H1 (cell line): Measurements from ENCODE around the gene CYP39A1. TPM values are rescaled to one million over a fixed set of nuclear protein-coding genes. Genes with fewer than 3 reads are reported as not detected.

Experiments used
- CTCF ChIA-PET: fragments of 300-600 bp; sonication (Branson Sonifier 250); formaldehyde crosslinking; loops from one replicate; lab custom pipeline; 2021; ENCODE audit not compliant: partially characterized antibody; lab: Charles Lee
- POLR2A ChIA-PET: fragments of 300-600 bp; sonication (Branson Sonifier 250); formaldehyde crosslinking; loops from one replicate; lab custom pipeline; 2021; ENCODE audit warnings: inconsistent platforms; ENCODE audit not compliant: partially characterized antibody; lab: Charles Lee
- DNase-seq, 2 experiments: peaks; one replicate each; pipeline versions ENCODE4 v3.0.0 to v3.0.0-alpha.2; 2010 to 2022; ENCODE audit warnings: low spot score in 2 of 2, low read depth in 1 of 2, mixed read lengths in 1 of 2
- FAIRE-seq: peaks from 2 replicates; lab custom pipeline; 2011; peaks lifted over from hg19 to GRCh38; lab: Jason Lieb, UNC
- H2AFZ ChIP-seq: 2 replicates; pipeline ENCODE4 v1.8.1; 2012; ENCODE audit warnings: low read length, inconsistent platforms
- H2AK5ac ChIP-seq: 2 replicates; pipeline ENCODE4 v1.6.1; 2013; ENCODE audit warnings: low read depth, low read length
- H2BK120ac ChIP-seq: replicated peaks from 2 replicates; pipeline ENCODE3; 2013; ENCODE audit warnings: low read depth, low read length, inconsistent platforms
- H2BK12ac ChIP-seq: 2 replicates; pipeline ENCODE4 v1.6.1; 2013; ENCODE audit warnings: low read depth, low read length
- H2BK15ac ChIP-seq: 2 replicates; pipeline ENCODE4 v1.6.1; 2013; ENCODE audit warnings: low read length
- H2BK20ac ChIP-seq: 2 replicates; pipeline ENCODE4 v1.6.1; 2013; ENCODE audit warnings: low read length
- H2BK5ac ChIP-seq: 2 replicates; pipeline ENCODE4 v1.6.1; 2013; ENCODE audit warnings: low read depth, low read length
- H3K14ac ChIP-seq: 2 replicates; pipeline ENCODE4 v1.6.1; 2013; ENCODE audit warnings: inconsistent platforms; ENCODE audit not compliant: insufficient read length
- H3K18ac ChIP-seq: 2 replicates; pipeline ENCODE4 v1.6.1; 2013; ENCODE audit warnings: low read length; ENCODE audit errors: extremely low read depth
- H3K23ac ChIP-seq: 2 replicates; pipeline ENCODE4 v1.6.1; 2013; ENCODE audit warnings: inconsistent platforms; ENCODE audit not compliant: insufficient read length
- H3K23me2 ChIP-seq: 2 replicates; pipeline ENCODE4 v1.6.1; 2013; ENCODE audit warnings: low read depth, low read length
- H3K27ac ChIP-seq: 2 replicates; pipeline ENCODE4 v1.6.1; 2011; ENCODE audit warnings: low read depth, low read length, inconsistent platforms
- H3K27me3 ChIP-seq, 4 experiments: replicated peaks in 1 of 4; 1 replicate in 1 of 4; 2 replicates in 3 of 4; pipeline versions ENCODE4 v1.6.1 to v1.8.1; 2011 to 2013; ENCODE audit warnings: low read length in 3 of 4, mild to moderate bottlenecking in 3 of 4, inconsistent platforms in 2 of 4, mixed read lengths in 2 of 4, moderate library complexity in 1 of 4; ENCODE audit not compliant: control insufficient read depth in 3 of 4, insufficient read depth in 3 of 4; ENCODE audit errors: extremely low read depth in 1 of 4
- H3K36me3 ChIP-seq, 4 experiments: 2 replicates each; pipeline versions ENCODE4 v1.6.1 to v1.8.1; 2011 to 2013; ENCODE audit warnings: mild to moderate bottlenecking in 4 of 4, low read length in 3 of 4, moderate library complexity in 2 of 4, control low read depth in 1 of 4, inconsistent platforms in 1 of 4; ENCODE audit not compliant: insufficient read depth in 4 of 4, control insufficient read depth in 2 of 4
- H3K4ac ChIP-seq: replicated peaks from 2 replicates; pipeline ENCODE3; 2013; ENCODE audit warnings: low read length, low read depth, mixed read lengths, inconsistent platforms; ENCODE audit not compliant: insufficient read length
- H3K4me1 ChIP-seq, 4 experiments: replicated peaks in 1 of 4; 1 replicate in 1 of 4; 2 replicates in 3 of 4; pipeline versions ENCODE4 v1.6.1 to v1.8.1; 2011 to 2013; ENCODE audit warnings: low read length in 3 of 4, inconsistent platforms in 2 of 4, mixed read lengths in 1 of 4; ENCODE audit not compliant: insufficient read depth in 4 of 4, control insufficient read depth in 3 of 4
- H3K4me2 ChIP-seq, 2 experiments: 2 replicates each; pipeline versions ENCODE4 v1.6.1 to v1.8.1; 2011 to 2013; ENCODE audit warnings: low read depth in 2 of 2, low read length in 2 of 2, control low read depth in 1 of 2, inconsistent platforms in 1 of 2, mild to moderate bottlenecking in 1 of 2; ENCODE audit not compliant: insufficient read depth in 1 of 2
- H3K4me3 ChIP-seq, 4 experiments: fragments of 200-600, 300-600 bp in 1 of 4; sonication (generic), shearing (Covaris generic), sonication (Bioruptor Twin) in 1 of 4; 2 replicates each; pipeline versions ENCODE4 v1.5.1 to v1.8.1; 2011 to 2016; ENCODE audit warnings: low read length in 4 of 4, low read depth in 3 of 4, control low read depth in 2 of 4, inconsistent platforms in 2 of 4, mild to moderate bottlenecking in 2 of 4, mixed read lengths in 1 of 4, moderate library complexity in 1 of 4; ENCODE audit not compliant: insufficient read depth in 2 of 4; ENCODE audit errors: extremely low read depth in 1 of 4
- H3K56ac ChIP-seq: replicated peaks from 2 replicates; pipeline ENCODE3; 2013; ENCODE audit warnings: low read depth, mild to moderate bottlenecking, mixed read lengths, low read length, inconsistent platforms; ENCODE audit not compliant: insufficient read length
- H3K79me1 ChIP-seq: 2 replicates; pipeline ENCODE4 v1.6.1; 2013; ENCODE audit warnings: low read depth, low read length, control low read depth
- H3K79me2 ChIP-seq, 2 experiments: 2 replicates each; pipeline versions ENCODE4 v1.6.1 to v1.8.1; 2012 to 2013; ENCODE audit warnings: low read length in 2 of 2, mild to moderate bottlenecking in 2 of 2, inconsistent platforms in 1 of 2; ENCODE audit not compliant: insufficient read depth in 2 of 2, control insufficient read depth in 1 of 2
- H3K9ac ChIP-seq, 4 experiments: replicated peaks in 1 of 4; 1 replicate in 1 of 4; 2 replicates in 3 of 4; pipeline versions ENCODE4 v1.6.1 to v1.8.1; 2011 to 2013; ENCODE audit warnings: low read depth in 3 of 4, low read length in 3 of 4, control low read depth in 2 of 4, mild to moderate bottlenecking in 2 of 4, moderate library complexity in 2 of 4, inconsistent platforms in 1 of 4; ENCODE audit errors: extremely low read depth in 1 of 4
- H3K9me3 ChIP-seq, 2 experiments: 2 replicates each; pipeline versions ENCODE4 v1.6.1 to v1.8.1; 2012 to 2013; ENCODE audit warnings: mild to moderate bottlenecking in 2 of 2, moderate library complexity in 2 of 2, control low read depth in 1 of 2, inconsistent platforms in 1 of 2, low read depth in 1 of 2, low read length in 1 of 2, mixed read lengths in 1 of 2; ENCODE audit not compliant: insufficient read depth in 2 of 2
- H4K20me1 ChIP-seq, 2 experiments: replicated peaks in 1 of 2; 2 replicates each; pipeline versions ENCODE3 to v1.8.1; 2011 to 2013; ENCODE audit warnings: inconsistent platforms in 2 of 2, low read length in 2 of 2, mild to moderate bottlenecking in 1 of 2; ENCODE audit not compliant: insufficient read depth in 2 of 2, control insufficient read depth in 1 of 2
- H4K5ac ChIP-seq: 2 replicates; pipeline ENCODE4 v1.6.1; 2013; ENCODE audit warnings: low read length, low read depth, mixed read lengths, inconsistent platforms; ENCODE audit not compliant: insufficient read length
- H4K8ac ChIP-seq: 2 replicates; pipeline ENCODE4 v1.8.0; 2013; ENCODE audit warnings: mild to moderate bottlenecking, moderate library complexity, low read length, inconsistent platforms; ENCODE audit not compliant: insufficient read depth; ENCODE audit errors: extremely low read depth
- H4K91ac ChIP-seq: replicated peaks from 2 replicates; pipeline ENCODE3; 2013; ENCODE audit warnings: low read length, mixed read lengths, inconsistent platforms; ENCODE audit not compliant: insufficient read length
- BRCA1 ChIP-seq: IDR thresholded peaks from 2 replicates; pipeline ENCODE4 v1.6.1; 2012; ENCODE audit warnings: low read depth, low read length, improper control_type of control experiment
- CHD1 ChIP-seq: IDR thresholded peaks from 2 replicates; pipeline ENCODE4 v1.6.1; 2012; ENCODE audit warnings: low read depth, low read length, improper control_type of control experiment
- CTCF ChIP-seq, 3 experiments: IDR thresholded peaks; 1 replicate in 2 of 3; 2 replicates in 1 of 3; pipeline versions ENCODE4 v1.5.1 to v1.6.1; 2011; ENCODE audit warnings: low read length in 3 of 3, mild to moderate bottlenecking in 3 of 3, inconsistent platforms in 2 of 3, low read depth in 1 of 3, moderate library complexity in 1 of 3; ENCODE audit not compliant: insufficient read depth in 1 of 3; ENCODE audit errors: control extremely low read depth in 1 of 3
- EGR1 ChIP-seq: IDR thresholded peaks from 2 replicates; pipeline ENCODE4 v1.6.1; 2011; ENCODE audit warnings: low read depth, low read length, borderline replicate concordance
- EP300 ChIP-seq, 2 experiments: IDR thresholded peaks; 1 replicate in 1 of 2; 2 replicates in 1 of 2; pipeline ENCODE4 v1.6.1; 2011 to 2012; ENCODE audit warnings: low read depth in 2 of 2, low read length in 2 of 2, mild to moderate bottlenecking in 2 of 2, borderline replicate concordance in 1 of 2, inconsistent platforms in 1 of 2, moderate library complexity in 1 of 2
- EZH2 ChIP-seq: fragments of 200-600 bp; sonication (generic); IDR thresholded peaks from 2 replicates; pipeline ENCODE4 v1.7.1; 2012; ENCODE audit warnings: low read depth, mild to moderate bottlenecking, moderate library complexity, low read length, inconsistent platforms; ENCODE audit not compliant: severe bottlenecking
- RNF2 ChIP-seq: fragments of 200-900, 300-1000 bp; sonication (generic); IDR thresholded peaks from 2 replicates; pipeline ENCODE4 v1.7.1; 2016; ENCODE audit warnings: borderline replicate concordance, low read depth, mild to moderate bottlenecking, antibody characterized with exemption, low read length; ENCODE audit not compliant: poor library complexity, severe bottlenecking; ENCODE audit errors: missing control alignments
- SP1 ChIP-seq: IDR thresholded peaks from 2 replicates; pipeline ENCODE4 v1.6.1; 2011; ENCODE audit warnings: low read depth, low read length
- WGBS, 2 experiments: shearing (Covaris generic) in 1 of 2; methylation state at CpG; one replicate each; pipeline versions ENCODE4 v1.1.6 to v1.1.7; 2013 to 2015; ENCODE audit warnings: low lambda C conversion rate in 2 of 2, mixed read lengths in 2 of 2, inconsistent platforms in 1 of 2, low coverage in 1 of 2, missing lambda C conversion rate in 1 of 2; ENCODE audit not compliant: insufficient replicate concordance in 2 of 2, insufficient coverage in 1 of 2, insufficient read length in 1 of 2; ENCODE audit errors: extremely low coverage in 1 of 2, missing lambda C conversion rate in 1 of 2; 5-methylcytosine and 5-hydroxymethylcytosine counted together
- polyA plus RNA-seq, 7 experiments: library from polyadenylated mRNA; depleted of rRNA in 3 of 7; stranded (reverse) in 5 of 7; unstranded in 2 of 7; fragments of >200 nt in 5 of 7; fragments of 200-250 nt in 2 of 7; gene quantifications; 1 replicate in 5 of 7; 2 replicates in 1 of 7; 4 replicates in 1 of 7; pipeline versions ENCODE4 v1.2.1 to v1.2.3, GENCODE V29; 2011 to 2013; ENCODE audit warnings: missing spikeins in 2 of 7, mixed read lengths in 2 of 7
- total RNA-seq: library from RNA; stranded (reverse); fragmentation: NEBNext Ultra II Directional; extraction: Animal tissue kit (Norgen Biotek cat#: 25700); gene quantifications from 2 replicates; pipeline ENCODE4 v1.2.1, GENCODE V29; 2021

Gene CYP39A1
- total and polyA plus RNA-seq, 2 of the 8 experiments (the other 6 are each of a cell fraction or from before 2014, with no cell fraction given): 0.71 to 2.4 TPM

GRCh38 chr6:46502486-46503119 lies 150.0 kb downstream of the CYP39A1 start:
- Histone ChIP-seq H3K18ac (no peak overlapping the region), H2BK5ac (no peak overlapping the region), H4K20me1 (no peaks in the 10 kb centered on the region), H4K8ac (no peak overlapping the region), H3K79me2 (no peaks in the 10 kb centered on the region), H3K79me1 (no peaks in the 10 kb centered on the region), H2AK5ac (no peak overlapping the region), H3K9ac (no peak overlapping the region), H3K9me3 (no peaks in the 10 kb centered on the region), H3K36me3 (no peaks in the 10 kb centered on the region), H3K4ac (no peak overlapping the region), H2BK20ac (no peak overlapping the region), H2BK120ac (no peak overlapping the region), H3K4me1 (no peaks in the 10 kb centered on the region), H3K14ac (no peak overlapping the region), H3K27ac (no peak overlapping the region), H2BK15ac (no peak overlapping the region), H3K27me3 (no peaks in the 10 kb centered on the region), H4K5ac (no peak overlapping the region), H3K4me3 (no peak overlapping the region), H3K56ac (no peak overlapping the region), H2BK12ac (no peak overlapping the region), H4K91ac (no peak overlapping the region), H3K4me2 (no peak overlapping the region), H3K23me2 (no peaks in the 10 kb centered on the region), H3K23ac (no peak overlapping the region), H2AFZ (no peak overlapping the region)
- DNase-seq (no peak), FAIRE-seq (no peak)
- TF ChIP-seq RNF2 (no peak), BRCA1 (no peak), EGR1 (no peak), CHD1 (no peak), SP1 (no peak), CTCF (IDR thresholded peaks at IDR 0.05; ENCODE audit: control extremely low read depth in 1 of 3, insufficient read depth in 1 of 3, low read depth in 1 of 3, low read length in 3 of 3) (no peak), EZH2 (no peak), EP300 (IDR thresholded peaks at IDR 0.05; ENCODE audit: borderline replicate concordance in 1 of 2, low read depth in 2 of 2, low read length in 2 of 2) (no peak)
- ChIA-PET CTCF (interaction anchor here (1.0 to 1.7 kb wide), 2 partner anchors 11 to 83 kb away, joined by 3 to 6 read pairs; partner anchors contain the start of gene RCAN2), POLR2A (no interaction called here)
- 88% methylated on average over 2 of the region's 2 CpGs; no CpG with 5 or more reads in 1 of the 2 experiments for WGBS, 2 experiments
